Sigmoid colon (tissue), 7 donors: ENCODE measurements around the gene ADAMTS17. TPM values are rescaled to one million over a fixed set of nuclear protein-coding genes. Genes with fewer than 3 reads are reported as not detected.

Experiments used
- DNase-seq: peaks from one replicate; pipeline ENCODE4 v3.0.0-alpha.2; 2019
- H3K27ac ChIP-seq, 4 donors: fragments of 200-600 bp; sonication (generic); one replicate each; pipeline ENCODE4 v1.5.1; 2016 to 2019; ENCODE audit warnings: mild to moderate bottlenecking in 1 of 4
- H3K27me3 ChIP-seq, 3 donors: fragments of 200-600 bp; sonication (generic); one replicate each; pipeline ENCODE4 v1.5.1; 2019; ENCODE audit warnings: mild to moderate bottlenecking in 1 of 3
- H3K36me3 ChIP-seq, 4 donors: fragments of 200-600 bp; sonication (generic); one replicate each; pipeline ENCODE4 v1.5.1; 2016 to 2019
- H3K4me1 ChIP-seq, 4 donors: fragments of 200-600 bp; sonication (generic); one replicate each; pipeline ENCODE4 v1.5.1; 2017 to 2019
- H3K4me3 ChIP-seq, 4 donors: fragments of 200-600 bp; sonication (generic); one replicate each; pipeline ENCODE4 v1.5.1; 2017 to 2019; ENCODE audit warnings: mild to moderate bottlenecking in 2 of 4, moderate library complexity in 1 of 4
- H3K9me3 ChIP-seq, 4 donors: fragments of 200-600 bp in 3 of 4; sonication (generic) in 3 of 4; one replicate each; pipeline versions ENCODE4 v1.5.1 to v1.6.1; 2013 to 2019
- EP300 ChIP-seq, 4 donors: sonication (generic); formaldehyde crosslinking; IDR thresholded peaks; one replicate each; pipeline ENCODE4 v1.6.1; 2017; ENCODE audit warnings: antibody characterized with exemption in 4 of 4
- POLR2A ChIP-seq, 2 donors: fragments of 450-650 bp; IDR thresholded peaks; one replicate each; pipeline ENCODE4 v1.6.1; 2016; ENCODE audit warnings: antibody characterized with exemption in 2 of 2, mild to moderate bottlenecking in 2 of 2, moderate library complexity in 2 of 2
- POLR2AphosphoS5 ChIP-seq, 4 donors: sonication (generic); formaldehyde crosslinking; IDR thresholded peaks; one replicate each; pipeline ENCODE4 v1.6.1; 2017; ENCODE audit warnings: antibody characterized with exemption in 4 of 4
- WGBS, 2 donors: extraction: QIAGEN DNeasy Blood & Tissue Kit; methylation state at CpG; one replicate each; pipeline ENCODE4 v1.1.7; 2013; 5-methylcytosine and 5-hydroxymethylcytosine counted together
- intact Hi-C: fragments of 100-400 bp; cut with DNase I; formaldehyde crosslinking; loops from one replicate; pipeline ENCODE4 v1.15.1; 2023
- polyA plus RNA-seq, 3 donors: library from polyadenylated mRNA; stranded (reverse); fragments of 200-250 nt; gene quantifications; one replicate each; pipeline ENCODE4 v1.2.3, GENCODE V29; 2013
- total RNA-seq, 4 donors: library from RNA; depleted of rRNA; stranded (reverse); fragments of >200 nt; gene quantifications; one replicate each; pipeline ENCODE4 v1.1.0, GENCODE V29; 2016
- TF ChIP-seq, protein P1 (sequence below), 4 experiments: fragments of 450-650 bp in 3 of 4; fragments of 200-600 bp in 1 of 4; IDR thresholded peaks; one replicate each; pipeline ENCODE4 v1.5.1; 2016 to 2019; ENCODE audit warnings: antibody characterized with exemption in 4 of 4, mild to moderate bottlenecking in 3 of 4, moderate library complexity in 2 of 4
- donor health status: healthy with polysubstance abuse.
- donor health status: Bipolar disorder and iron deficiency.
- donor health status: healthy.

The ADAMTS17 gene
- total and polyA plus RNA-seq, 7 donors = 0.46 to 3.6 (median 1.2) TPM

DNA sequence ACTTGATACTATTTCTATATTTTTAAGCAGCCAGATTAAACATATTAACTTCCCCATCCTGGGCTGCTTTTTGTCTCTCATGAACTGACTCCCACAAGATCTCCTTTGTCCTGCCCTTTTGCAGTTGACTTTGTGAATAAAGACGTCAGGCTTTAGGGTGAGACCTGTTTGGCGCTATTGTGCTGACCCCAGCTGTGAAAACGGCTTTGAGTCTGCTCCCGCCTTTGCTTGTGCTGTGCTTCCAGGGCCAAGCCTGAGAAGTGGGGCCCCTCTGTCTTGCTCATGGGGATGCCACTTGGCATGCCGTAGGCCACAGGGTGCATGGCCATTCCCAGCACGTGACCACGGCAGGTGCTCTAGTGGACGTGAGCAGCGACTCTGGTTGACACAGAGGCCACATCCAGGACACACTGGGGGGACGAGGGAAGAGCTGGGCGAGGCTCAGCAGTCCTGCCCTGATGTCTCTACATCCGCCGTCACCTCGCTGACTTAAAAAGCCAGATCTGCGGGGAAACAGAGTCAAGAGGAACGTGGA is 339.6 kb downstream of the ADAMTS17 start:
- no peak for DNase-seq
- Histone ChIP-seq H3K36me3 (no peaks in the 10 kb centered on the region), H3K27ac (no peak overlapping the region), H3K4me3 (no peak overlapping the region), H3K27me3 (no peaks in the 10 kb centered on the region), H3K9me3 (no peaks in the 10 kb centered on the region), H3K4me1 (no peaks in the 10 kb centered on the region)
- intact Hi-C loops = no loop called here
- TF ChIP-seq POLR2A (IDR thresholded peaks at IDR 0.05) (no peak), EP300 (IDR thresholded peaks at IDR 0.05) (no peak), POLR2AphosphoS5 (IDR thresholded peaks at IDR 0.05) (no peak)
- TF ChIP-seq, protein P1, sequence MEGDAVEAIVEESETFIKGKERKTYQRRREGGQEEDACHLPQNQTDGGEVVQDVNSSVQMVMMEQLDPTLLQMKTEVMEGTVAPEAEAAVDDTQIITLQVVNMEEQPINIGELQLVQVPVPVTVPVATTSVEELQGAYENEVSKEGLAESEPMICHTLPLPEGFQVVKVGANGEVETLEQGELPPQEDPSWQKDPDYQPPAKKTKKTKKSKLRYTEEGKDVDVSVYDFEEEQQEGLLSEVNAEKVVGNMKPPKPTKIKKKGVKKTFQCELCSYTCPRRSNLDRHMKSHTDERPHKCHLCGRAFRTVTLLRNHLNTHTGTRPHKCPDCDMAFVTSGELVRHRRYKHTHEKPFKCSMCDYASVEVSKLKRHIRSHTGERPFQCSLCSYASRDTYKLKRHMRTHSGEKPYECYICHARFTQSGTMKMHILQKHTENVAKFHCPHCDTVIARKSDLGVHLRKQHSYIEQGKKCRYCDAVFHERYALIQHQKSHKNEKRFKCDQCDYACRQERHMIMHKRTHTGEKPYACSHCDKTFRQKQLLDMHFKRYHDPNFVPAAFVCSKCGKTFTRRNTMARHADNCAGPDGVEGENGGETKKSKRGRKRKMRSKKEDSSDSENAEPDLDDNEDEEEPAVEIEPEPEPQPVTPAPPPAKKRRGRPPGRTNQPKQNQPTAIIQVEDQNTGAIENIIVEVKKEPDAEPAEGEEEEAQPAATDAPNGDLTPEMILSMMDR (IDR thresholded peaks at IDR 0.05) = no peak
- 70 to 79% methylated on average over 16 of the region's 16 CpGs for WGBS, 2 donors

DNA sequence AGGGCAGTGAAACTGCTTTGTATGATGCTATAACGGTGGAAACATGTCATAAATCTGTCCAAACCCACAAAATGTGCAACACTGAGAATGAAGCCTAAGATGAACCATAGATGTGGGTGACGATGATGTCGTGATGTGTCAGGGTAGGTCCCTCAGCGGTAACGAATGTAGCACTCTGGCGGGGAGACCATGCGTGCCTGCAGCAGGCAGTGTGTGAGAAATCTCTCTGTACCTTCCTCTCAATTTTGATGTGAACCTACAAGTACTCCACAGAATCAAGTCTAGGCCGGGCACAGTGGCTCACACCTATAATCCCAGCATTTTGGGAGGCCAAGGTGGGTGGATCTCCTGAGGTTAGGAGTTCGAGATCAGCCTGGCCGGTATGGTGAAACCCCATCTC is 340.4 kb downstream of the ADAMTS17 start:
- Histone ChIP-seq H3K27ac (no peak overlapping the region), H3K4me1 (no peaks in the 10 kb centered on the region), H3K36me3 (no peaks in the 10 kb centered on the region), H3K27me3 (no peaks in the 10 kb centered on the region), H3K9me3 (no peaks in the 10 kb centered on the region), H3K4me3 (no peak overlapping the region)
- no peak for DNase-seq
- 86 to 87% methylated on average over 10 of the region's 10 CpGs for WGBS, 2 donors
- TF ChIP-seq EP300 (IDR thresholded peaks at IDR 0.05) (no peak), POLR2A (IDR thresholded peaks at IDR 0.05) (no peak), POLR2AphosphoS5 (IDR thresholded peaks at IDR 0.05) (no peak)
- TF ChIP-seq, protein P1 (IDR thresholded peaks at IDR 0.05) = no peak
- intact Hi-C loops = no loop called here

DNA sequence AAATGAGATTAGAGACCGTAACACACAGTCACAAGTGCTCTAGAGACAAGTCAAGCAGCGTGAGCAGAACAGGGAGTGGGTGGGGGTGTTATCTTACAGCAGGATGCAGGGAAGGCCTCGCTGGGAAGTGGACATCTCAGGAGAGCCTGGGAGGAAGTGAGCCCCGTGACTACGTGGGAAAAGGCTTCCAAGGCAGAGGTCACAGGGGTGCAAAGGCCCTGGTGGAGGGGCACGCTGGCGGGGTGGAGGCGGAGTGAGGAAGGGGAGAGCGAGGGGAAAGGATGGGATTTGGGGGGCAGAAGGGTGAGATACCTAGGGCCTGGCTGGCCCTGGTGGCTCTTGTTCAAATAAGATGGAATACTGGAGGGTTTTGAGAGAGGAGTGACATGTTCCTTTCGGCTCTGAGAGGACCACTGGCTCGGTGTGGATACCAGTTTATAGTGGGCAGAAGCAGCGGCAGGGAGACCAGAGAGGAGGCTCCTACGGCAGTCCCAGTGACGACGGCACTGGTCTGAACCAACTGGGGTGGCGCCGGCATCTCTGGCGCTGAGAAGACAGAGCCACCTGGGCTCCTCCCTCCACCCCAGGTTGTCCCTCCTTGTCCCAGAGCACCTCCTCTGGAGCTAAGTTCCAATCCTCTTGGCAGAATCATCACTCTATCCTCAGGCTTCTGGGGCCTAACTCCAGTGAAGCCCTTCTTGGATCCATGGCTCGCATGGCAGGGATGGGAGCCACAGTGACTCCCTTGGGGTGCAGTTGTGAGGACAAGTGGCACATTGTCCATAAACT is 342.3 kb downstream of the ADAMTS17 start:
- no peaks in the 10 kb centered on the region for H3K27me3 ChIP-seq
- no peak for DNase-seq
- TF ChIP-seq POLR2AphosphoS5 (IDR thresholded peaks at IDR 0.05) (no peak), POLR2A (IDR thresholded peaks at IDR 0.05) (no peak), EP300 (IDR thresholded peaks at IDR 0.05) (no peak)
- TF ChIP-seq, protein P1 (IDR thresholded peaks at IDR 0.05) = no peak
- no peaks in the 10 kb centered on the region for H3K4me1 ChIP-seq
- intact Hi-C loops = no loop called here
- no peaks in the 10 kb centered on the region for H3K36me3 ChIP-seq
- H3K9me3 ChIP-seq = no peaks in the 10 kb centered on the region
- WGBS, 2 donors = 89 to 93% methylated on average over 19 of the region's 19 CpGs
- no peak overlapping the region for H3K27ac ChIP-seq
- no peak overlapping the region for H3K4me3 ChIP-seq

DNA sequence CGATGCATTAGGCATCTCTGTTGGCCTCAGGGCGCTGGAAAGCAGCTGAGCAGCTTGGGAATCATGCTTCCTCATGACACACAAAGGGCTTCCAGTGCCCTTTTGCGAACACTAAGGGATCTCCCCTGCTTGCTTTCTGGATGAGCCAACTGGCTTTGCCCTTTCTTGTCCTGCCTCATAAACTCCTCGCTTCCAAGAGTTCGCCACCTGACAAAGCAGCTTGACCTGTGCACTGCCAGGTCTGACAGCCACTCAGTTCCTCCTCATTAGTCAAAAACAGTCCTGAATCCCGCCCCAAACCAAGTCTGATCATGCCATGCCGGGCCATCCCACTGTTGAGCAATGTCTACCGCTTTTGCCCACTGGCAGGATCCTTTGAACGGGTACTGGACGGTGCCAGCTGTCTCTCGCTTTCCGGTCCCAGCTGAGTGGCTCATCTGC is 343.1 kb downstream of the ADAMTS17 start:
- no peaks in the 10 kb centered on the region for H3K9me3 ChIP-seq
- intact Hi-C loops = no loop called here
- TF ChIP-seq EP300 (IDR thresholded peaks at IDR 0.05) (no peak), POLR2AphosphoS5 (IDR thresholded peaks at IDR 0.05) (no peak), POLR2A (IDR thresholded peaks at IDR 0.05) (no peak)
- TF ChIP-seq, protein P1 (IDR thresholded peaks at IDR 0.05) = no peak
- no peaks in the 10 kb centered on the region for H3K36me3 ChIP-seq
- no peaks in the 10 kb centered on the region for H3K4me1 ChIP-seq
- 89 to 92% methylated on average over 12 of the region's 12 CpGs for WGBS, 2 donors
- DNase-seq = no peak
- no peak overlapping the region for H3K27ac ChIP-seq
- H3K4me3 ChIP-seq = no peak overlapping the region
- H3K27me3 ChIP-seq = no peaks in the 10 kb centered on the region
